GM23338 (cell line): Measurements from ENCODE around the gene FBN3. TPM values are rescaled to one million over a fixed set of nuclear protein-coding genes. Genes with fewer than 3 reads are reported as not detected.

ENCODE experiments used
- ATAC-seq: fragments of 200-7000 bp; cut with Tn5 transposase; 3 replicates; pipeline ENCODE4 v1.9.1; 2020
- DNase-seq: peaks from one replicate; pipeline ENCODE4 v3.0.0-alpha.2; 2015; ENCODE audit warnings: low spot score
- H2AFZ ChIP-seq: fragments of 200-600 bp; sonication (generic); 2 replicates; pipeline ENCODE4 v1.8.0; 2016; ENCODE audit warnings: antibody characterized with exemption, mild to moderate bottlenecking, moderate library complexity
- H3F3A ChIP-seq: fragments of 200-600 bp; sonication (generic); replicated peaks from 2 replicates; pipeline ENCODE4 v1.8.0; 2017; ENCODE audit warnings: antibody characterized with exemption, mixed run types, low read depth
- H3K27ac ChIP-seq: fragments of 200-600 bp; sonication (generic); 2 replicates; pipeline ENCODE4 v1.6.1; 2016; ENCODE audit warnings: low read depth
- H3K27me3 ChIP-seq: fragments of 200-600 bp; sonication (generic); 2 replicates; pipeline ENCODE4 v1.8.0; 2016; ENCODE audit warnings: mild to moderate bottlenecking, mixed run types, moderate library complexity; ENCODE audit not compliant: insufficient read depth
- H3K36me3 ChIP-seq: fragments of 200-600 bp; sonication (generic); 2 replicates; pipeline ENCODE4 v1.8.0; 2016; ENCODE audit warnings: mild to moderate bottlenecking; ENCODE audit not compliant: insufficient read depth
- H3K4me1 ChIP-seq: fragments of 200-600 bp; sonication (generic); 2 replicates; pipeline ENCODE4 v1.8.0; 2016; ENCODE audit warnings: mild to moderate bottlenecking, moderate library complexity; ENCODE audit not compliant: insufficient read depth
- H3K4me2 ChIP-seq: fragments of 200-600 bp; sonication (generic); 2 replicates; pipeline ENCODE4 v1.7.1; 2017; ENCODE audit warnings: mixed run types
- H3K4me3 ChIP-seq: fragments of 200-600 bp; sonication (generic); 2 replicates; pipeline ENCODE4 v1.6.1; 2016; ENCODE audit warnings: mixed run types
- H3K79me2 ChIP-seq: fragments of 200-600 bp; sonication (generic); replicated peaks from 2 replicates; pipeline ENCODE4 v1.8.0; 2017; ENCODE audit warnings: mild to moderate bottlenecking; ENCODE audit not compliant: insufficient read depth
- H3K9me2 ChIP-seq: fragments of 200-600 bp; sonication (generic); 2 replicates; pipeline ENCODE4 v1.8.0; 2017; ENCODE audit not compliant: insufficient read depth
- H4K20me1 ChIP-seq: fragments of 200-600 bp; sonication (generic); replicated peaks from 2 replicates; pipeline ENCODE4 v1.8.0; 2017; ENCODE audit warnings: mild to moderate bottlenecking; ENCODE audit not compliant: insufficient read depth
- H3K27ac Mint-ChIP-seq: 2 replicates; pipeline ENCODE4 v1.8.0; 2020; ENCODE audit warnings: inconsistent platforms, mild to moderate bottlenecking, moderate library complexity, mixed read lengths
- H3K27me3 Mint-ChIP-seq: 3 replicates; pipeline ENCODE4 v1.8.0; 2022; ENCODE audit warnings: low read depth, mild to moderate bottlenecking, moderate library complexity, mixed read lengths, inconsistent platforms; ENCODE audit not compliant: insufficient read depth, poor library complexity
- H3K36me3 Mint-ChIP-seq: 3 replicates; pipeline ENCODE4 v1.8.0; 2021; ENCODE audit warnings: low read depth, mild to moderate bottlenecking, inconsistent platforms, moderate library complexity, mixed read lengths
- H3K4me1 Mint-ChIP-seq: 3 replicates; pipeline ENCODE4 v1.8.0; 2020; ENCODE audit warnings: mild to moderate bottlenecking, inconsistent platforms, mixed read lengths
- H3K4me3 Mint-ChIP-seq: 3 replicates; pipeline ENCODE4 v1.8.0; 2021; ENCODE audit warnings: moderate library complexity, mild to moderate bottlenecking, inconsistent platforms, mixed read lengths
- H3K9me3 Mint-ChIP-seq: 3 replicates; pipeline ENCODE4 v1.8.0; 2020; ENCODE audit warnings: moderate library complexity, mild to moderate bottlenecking, inconsistent platforms, mixed read lengths
- CTCF ChIP-seq, 2 experiments: fragments of 200-600 bp in 1 of 2; sonication (generic) in 1 of 2; conservative IDR thresholded peaks; 2 replicates each; pipeline versions ENCODE4 v1.5.1 to v1.6.1; 2016 to 2017; ENCODE audit warnings: antibody characterized with exemption in 2 of 2, low read depth in 2 of 2, mild to moderate bottlenecking in 2 of 2, moderate library complexity in 1 of 2
- EZH2phosphoT487 ChIP-seq: fragments of 200-600 bp; sonication (generic); IDR thresholded peaks from one replicate; pipeline ENCODE4 v1.8.1; 2018; ENCODE audit warnings: antibody characterized with exemption; ENCODE audit not compliant: unreplicated experiment
- JUNB ChIP-seq: IDR thresholded peaks from one replicate; pipeline ENCODE4 v1.6.1; 2016; ENCODE audit warnings: antibody characterized with exemption; ENCODE audit not compliant: unreplicated experiment
- STAT1 ChIP-seq: IDR thresholded peaks from one replicate; pipeline ENCODE4 v1.6.1; 2016; ENCODE audit warnings: antibody characterized with exemption; ENCODE audit not compliant: unreplicated experiment
- ZNF331 ChIP-seq: fragments of 250-450 bp; sonication (Bioruptor Pico); IDR thresholded peaks from 2 replicates; pipeline ENCODE4 v1.5.0; 2020; ENCODE audit warnings: low read depth, mild to moderate bottlenecking, moderate library complexity
- polyA plus RNA-seq: library from polyadenylated mRNA; unstranded; fragments of >200 nt; fragmentation: Nextera tagmentation; extraction: Ambion mirVana; gene quantifications from 2 replicates; pipeline ENCODE4 v1.2.1, GENCODE V29; 2016
- total RNA-seq: library from RNA; depleted of rRNA; stranded (reverse); fragments of >200 nt; shearing (Covaris generic); gene quantifications from 2 replicates; pipeline ENCODE4 v1.2.3, GENCODE V29; 2014
- TF ChIP-seq, protein P1 (sequence below): IDR thresholded peaks from 2 replicates; pipeline ENCODE4 v1.6.1; 2016; ENCODE audit warnings: antibody characterized with exemption
- TF ChIP-seq, protein P2 (sequence below): IDR thresholded peaks from one replicate; pipeline ENCODE4 v1.6.1; 2018; ENCODE audit warnings: antibody characterized with exemption; ENCODE audit not compliant: unreplicated experiment

Gene FBN3
- total and polyA plus RNA-seq, 2 experiments from 2014 or later, result 8.5 to 54.5 TPM

DNA sequence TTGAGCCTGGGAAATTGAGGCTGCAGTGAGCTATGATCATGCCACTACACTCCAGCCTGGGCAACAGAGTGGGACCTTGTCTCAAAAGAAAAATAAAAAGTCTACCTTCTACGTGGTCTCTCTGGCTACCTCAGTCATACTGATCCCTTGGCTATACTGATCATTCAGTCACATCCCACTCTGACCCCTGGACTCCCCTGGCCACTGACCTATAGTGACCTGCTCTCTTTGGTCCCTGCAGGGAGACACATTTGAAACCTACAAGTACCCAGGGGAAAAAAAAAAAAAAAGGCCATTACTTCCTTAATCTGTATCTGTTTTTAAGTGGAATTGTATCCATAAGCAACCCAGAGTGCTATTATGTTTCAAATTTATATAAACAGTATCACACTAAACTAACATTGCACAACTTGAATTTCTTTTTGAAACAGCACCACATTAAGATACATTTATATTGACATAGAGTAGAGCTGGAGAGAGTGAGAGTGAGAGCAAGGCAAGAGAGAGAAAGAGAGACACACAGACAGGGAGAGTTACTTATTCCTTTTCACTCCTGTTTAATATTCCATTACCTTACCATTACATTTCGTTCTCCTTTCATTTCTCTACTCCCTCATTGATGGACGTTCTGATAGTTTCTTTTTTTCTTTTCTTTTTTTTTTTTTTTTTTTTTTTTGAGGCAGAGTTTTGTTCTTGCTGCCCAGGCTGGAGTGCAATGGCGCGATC, 36.1 kb upstream of the FBN3 start:
- H2AFZ ChIP-seq, result no peak overlapping the region
- H4K20me1 ChIP-seq, result no peaks in the 10 kb centered on the region
- H3K36me3 Mint-ChIP-seq, result no peaks in the 10 kb centered on the region
- no peaks in the 10 kb centered on the region for H3K9me2 ChIP-seq
- H3K4me3 ChIP-seq, result no peak overlapping the region
- peaks cover 15% of the 10 kb centered on the region for H3K27me3 Mint-ChIP-seq
- no peak overlapping the region for H3K4me3 Mint-ChIP-seq
- H3K4me1 ChIP-seq, result no peaks in the 10 kb centered on the region
- ATAC-seq (no peak), DNase-seq (no peak)
- H3K27ac Mint-ChIP-seq, result no peak overlapping the region
- H3K4me1 Mint-ChIP-seq, result no peaks in the 10 kb centered on the region
- TF ChIP-seq STAT1 (no peak), ZNF331 (CRISPR knock-in tag) (no peak), CTCF (conservative IDR thresholded peaks at IDR 0.05; ENCODE audit: low read depth in 2 of 2) (no peak), JUNB (no peak), EZH2phosphoT487 (no peak)
- TF ChIP-seq, protein P1, sequence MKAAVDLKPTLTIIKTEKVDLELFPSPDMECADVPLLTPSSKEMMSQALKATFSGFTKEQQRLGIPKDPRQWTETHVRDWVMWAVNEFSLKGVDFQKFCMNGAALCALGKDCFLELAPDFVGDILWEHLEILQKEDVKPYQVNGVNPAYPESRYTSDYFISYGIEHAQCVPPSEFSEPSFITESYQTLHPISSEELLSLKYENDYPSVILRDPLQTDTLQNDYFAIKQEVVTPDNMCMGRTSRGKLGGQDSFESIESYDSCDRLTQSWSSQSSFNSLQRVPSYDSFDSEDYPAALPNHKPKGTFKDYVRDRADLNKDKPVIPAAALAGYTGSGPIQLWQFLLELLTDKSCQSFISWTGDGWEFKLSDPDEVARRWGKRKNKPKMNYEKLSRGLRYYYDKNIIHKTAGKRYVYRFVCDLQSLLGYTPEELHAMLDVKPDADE, result no peak
- TF ChIP-seq, protein P2, sequence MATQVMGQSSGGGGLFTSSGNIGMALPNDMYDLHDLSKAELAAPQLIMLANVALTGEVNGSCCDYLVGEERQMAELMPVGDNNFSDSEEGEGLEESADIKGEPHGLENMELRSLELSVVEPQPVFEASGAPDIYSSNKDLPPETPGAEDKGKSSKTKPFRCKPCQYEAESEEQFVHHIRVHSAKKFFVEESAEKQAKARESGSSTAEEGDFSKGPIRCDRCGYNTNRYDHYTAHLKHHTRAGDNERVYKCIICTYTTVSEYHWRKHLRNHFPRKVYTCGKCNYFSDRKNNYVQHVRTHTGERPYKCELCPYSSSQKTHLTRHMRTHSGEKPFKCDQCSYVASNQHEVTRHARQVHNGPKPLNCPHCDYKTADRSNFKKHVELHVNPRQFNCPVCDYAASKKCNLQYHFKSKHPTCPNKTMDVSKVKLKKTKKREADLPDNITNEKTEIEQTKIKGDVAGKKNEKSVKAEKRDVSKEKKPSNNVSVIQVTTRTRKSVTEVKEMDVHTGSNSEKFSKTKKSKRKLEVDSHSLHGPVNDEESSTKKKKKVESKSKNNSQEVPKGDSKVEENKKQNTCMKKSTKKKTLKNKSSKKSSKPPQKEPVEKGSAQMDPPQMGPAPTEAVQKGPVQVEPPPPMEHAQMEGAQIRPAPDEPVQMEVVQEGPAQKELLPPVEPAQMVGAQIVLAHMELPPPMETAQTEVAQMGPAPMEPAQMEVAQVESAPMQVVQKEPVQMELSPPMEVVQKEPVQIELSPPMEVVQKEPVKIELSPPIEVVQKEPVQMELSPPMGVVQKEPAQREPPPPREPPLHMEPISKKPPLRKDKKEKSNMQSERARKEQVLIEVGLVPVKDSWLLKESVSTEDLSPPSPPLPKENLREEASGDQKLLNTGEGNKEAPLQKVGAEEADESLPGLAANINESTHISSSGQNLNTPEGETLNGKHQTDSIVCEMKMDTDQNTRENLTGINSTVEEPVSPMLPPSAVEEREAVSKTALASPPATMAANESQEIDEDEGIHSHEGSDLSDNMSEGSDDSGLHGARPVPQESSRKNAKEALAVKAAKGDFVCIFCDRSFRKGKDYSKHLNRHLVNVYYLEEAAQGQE, result no peak
- no peaks in the 10 kb centered on the region for H3K79me2 ChIP-seq
- no peak overlapping the region for H3K4me2 ChIP-seq
- no peaks in the 10 kb centered on the region for H3K36me3 ChIP-seq
- H3K27me3 ChIP-seq, result no peaks in the 10 kb centered on the region
- no peaks in the 10 kb centered on the region for H3K9me3 Mint-ChIP-seq
- H3F3A ChIP-seq, result 0 out of 2 replicates have a peak, but pooled peaks cover 2% of the 10 kb centered on the region
- no peak overlapping the region for H3K27ac ChIP-seq

DNA sequence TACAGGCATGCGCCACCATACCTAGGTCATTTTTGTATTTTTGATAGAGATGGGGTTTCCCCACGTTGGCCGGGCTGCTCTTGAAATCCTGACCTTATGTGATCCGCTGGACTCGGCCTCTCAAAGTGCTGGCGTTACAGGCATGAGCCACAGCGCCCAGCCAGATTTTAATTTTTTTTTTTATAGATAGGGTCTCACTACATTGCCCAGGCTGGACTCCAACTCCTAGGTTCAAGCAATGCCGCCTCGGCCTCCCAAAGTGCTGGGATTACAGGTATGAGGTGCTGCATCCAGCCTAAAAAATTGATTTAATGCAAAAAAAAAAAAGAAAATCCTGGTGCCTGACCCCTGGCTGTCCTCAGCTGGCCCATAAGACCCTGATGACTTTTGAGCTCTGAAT, 34.9 kb upstream of the FBN3 start:
- H2AFZ ChIP-seq, result no peak overlapping the region
- ATAC-seq, result no peak
- TF ChIP-seq, protein P2, result no peak

More for the DNA sequence above, 34.9 kb upstream of the FBN3 start:
- Histone ChIP-seq H3F3A (0 out of 2 replicates have a peak, but pooled peaks cover 2% of the 10 kb centered on the region), H3K4me1 (no peaks in the 10 kb centered on the region), H3K4me3 (no peak overlapping the region), H3K9me2 (no peaks in the 10 kb centered on the region), H3K27me3 (no peaks in the 10 kb centered on the region), H4K20me1 (no peaks in the 10 kb centered on the region), H3K36me3 (no peaks in the 10 kb centered on the region), H3K79me2 (no peaks in the 10 kb centered on the region), H3K27ac (no peak overlapping the region), H3K4me2 (no peak overlapping the region)
- Mint-ChIP-seq H3K27me3 (peaks cover 15% of the 10 kb centered on the region), H3K4me1 (no peaks in the 10 kb centered on the region), H3K36me3 (no peaks in the 10 kb centered on the region), H3K4me3 (no peak overlapping the region), H3K9me3 (no peaks in the 10 kb centered on the region), H3K27ac (no peak overlapping the region)
- DNase-seq, result no peak
